Activated T-helper 1 cell treated with anti-CD3 and anti-CD28 coated beads, Interleukin-12 subunit alpha, Interleukin-12 subunit beta, Interleukin-2, Interleukin-4 antibody, amounts not matched to agents 30 ng/mL and 10 ng/mL and 1 ng/mL, durations not matched to agents 14 hours and 24 hours and 36 hours (primary cell): ENCODE measurements around the gene B3GNT3. TPM values are rescaled to one million over a fixed set of nuclear protein-coding genes. Genes with fewer than 3 reads are reported as not detected.

Source experiments
- DNase-seq: peaks from one replicate; pipeline ENCODE4 v3.0.0; 2021; ENCODE audit warnings: low spot score
- H3K27ac Mint-ChIP-seq: one replicate; pipeline ENCODE4 v1.8.0; 2021; ENCODE audit warnings: mild to moderate bottlenecking, mixed read lengths
- H3K27me3 Mint-ChIP-seq: one replicate; pipeline ENCODE4 v1.8.0; 2022; ENCODE audit warnings: mild to moderate bottlenecking, moderate library complexity, mixed read lengths; ENCODE audit not compliant: insufficient read depth
- H3K36me3 Mint-ChIP-seq: one replicate; pipeline ENCODE4 v1.8.0; 2021; ENCODE audit warnings: low read depth, mixed read lengths
- H3K4me1 Mint-ChIP-seq: one replicate; pipeline ENCODE4 v1.8.0; 2021; ENCODE audit warnings: low read depth, mixed read lengths
- H3K4me3 Mint-ChIP-seq: one replicate; pipeline ENCODE4 v1.8.0; 2021; ENCODE audit warnings: mild to moderate bottlenecking, moderate library complexity, mixed read lengths
- H3K9me3 Mint-ChIP-seq: one replicate; pipeline ENCODE4 v1.8.0; 2021; ENCODE audit warnings: mixed read lengths
- intact Hi-C: fragments of 100-400 bp; cut with micrococcal nuclease; formaldehyde crosslinking; loops from one replicate; pipeline ENCODE4 v1.15.1; 2024
- total RNA-seq: library from RNA; stranded (reverse); gene quantifications from 2 replicates; pipeline ENCODE4 v1.2.3, GENCODE V29; 2022

B3GNT3 gene
- total RNA-seq, 1 donor from 2014 or later = not detected

- intact Hi-C loops = no loop called here
- peaks cover 17% of the 10 kb centered on the region for H3K36me3 Mint-ChIP-seq
- no peaks in the 10 kb centered on the region for H3K27me3 Mint-ChIP-seq
- no peaks in the 10 kb centered on the region for H3K9me3 Mint-ChIP-seq
- H3K4me3 Mint-ChIP-seq = peak overlapping the region; percentile 93
- peak overlapping the region; percentile 99 for H3K27ac Mint-ChIP-seq
- peaks cover 63% of the 10 kb centered on the region for H3K4me1 Mint-ChIP-seq
- no peak for DNase-seq
These were observed 53.8 kb downstream of the B3GNT3 start for GRCh38 chr19:17848595-17849292.

GRCh38 chr19:17854061-17854460, 59.1 kb downstream of the B3GNT3 start:
- no peak for DNase-seq
- Mint-ChIP-seq H3K36me3 (peaks cover 6% of the 10 kb centered on the region), H3K27me3 (peaks cover 1% of the 10 kb centered on the region), H3K27ac (no peak overlapping the region), H3K4me1 (peaks cover 33% of the 10 kb centered on the region), H3K9me3 (no peaks in the 10 kb centered on the region), H3K4me3 (no peak overlapping the region)
- intact Hi-C loops = loop anchor here (2.0 to 10.0 kb wide), 3 partner anchors 23 to 449 kb away; partner anchors contain the start of gene BST2

- peaks cover 24% of the 10 kb centered on the region for H3K4me1 Mint-ChIP-seq
- H3K9me3 Mint-ChIP-seq = no peaks in the 10 kb centered on the region
- peaks cover 15% of the 10 kb centered on the region for H3K36me3 Mint-ChIP-seq
- no peak overlapping the region for H3K27ac Mint-ChIP-seq
- H3K4me3 Mint-ChIP-seq = no peak overlapping the region
- DNase-seq = peak; percentile 83
- H3K27me3 Mint-ChIP-seq = peaks cover 1% of the 10 kb centered on the region
- intact Hi-C loops = loop anchor here (1.0 to 10.0 kb wide), 9 partner anchors 8 to 451 kb away; partner anchors contain the start of genes B3GNT3, BST2, JAK3 and PGLS
These were observed 60.6 kb downstream of the B3GNT3 start for GRCh38 chr19:17855280-17856152.

- intact Hi-C loops = loop anchor here (1.0 to 10.0 kb wide), 9 partner anchors 12 to 455 kb away; partner anchors contain the start of genes B3GNT3, BST2, JAK3 and MAP1S
- Mint-ChIP-seq H3K9me3 (no peaks in the 10 kb centered on the region), H3K27me3 (peaks cover 1% of the 10 kb centered on the region), H3K4me1 (peaks cover 31% of the 10 kb centered on the region), H3K27ac (peak within 1 kb of the TSS; percentile 100), H3K4me3 (peak within 1 kb of the TSS; percentile 99), H3K36me3 (peaks cover 41% of the 10 kb centered on the region)
- DNase-seq = peak; percentile 99
These were observed 64.8 kb downstream of the B3GNT3 start, which contains the start of gene RPL18A for GRCh38 chr19:17859533-17860330. RPL18A (plus strand) TSS chr19:17859910; CDS start chr19:17859957, 47 bp downstream.

- intact Hi-C loops = no loop called here
- Mint-ChIP-seq H3K9me3 (no peaks in the 10 kb centered on the region), H3K27me3 (peaks cover 1% of the 10 kb centered on the region), H3K4me3 (peak overlapping the region; percentile 99), H3K36me3 (peaks cover 48% of the 10 kb centered on the region), H3K27ac (peak overlapping the region; percentile 100), H3K4me1 (peaks cover 27% of the 10 kb centered on the region)
- no peak for DNase-seq
These were observed 65.5 kb downstream of the B3GNT3 start for GRCh38 chr19:17860331-17860992.

GRCh38 chr19:17860993-17861360, 66.0 kb downstream of the B3GNT3 start:
- intact Hi-C loops = no loop called here

GRCh38 chr19:17861542-17862402, 66.8 kb downstream of the B3GNT3 start:
- peak overlapping the region; percentile 99 for H3K4me3 Mint-ChIP-seq
- no peaks in the 10 kb centered on the region for H3K27me3 Mint-ChIP-seq
- H3K4me1 Mint-ChIP-seq = peaks cover 22% of the 10 kb centered on the region
- no peaks in the 10 kb centered on the region for H3K9me3 Mint-ChIP-seq
- H3K36me3 Mint-ChIP-seq = peaks cover 53% of the 10 kb centered on the region
- peak overlapping the region; percentile 100 for H3K27ac Mint-ChIP-seq
- DNase-seq = no peak
- intact Hi-C loops = no loop called here

More at GRCh38 chr19:17860993-17861360, 66.0 kb downstream of the B3GNT3 start:
- Mint-ChIP-seq H3K27ac (peak overlapping the region; percentile 100), H3K27me3 (peaks cover 1% of the 10 kb centered on the region), H3K36me3 (peaks cover 53% of the 10 kb centered on the region), H3K4me3 (peak overlapping the region; percentile 99), H3K4me1 (peaks cover 22% of the 10 kb centered on the region), H3K9me3 (no peaks in the 10 kb centered on the region)
- DNase-seq = no peak

GRCh38 chr19:17862711-17863519, 68.0 kb downstream of the B3GNT3 start:
- peaks cover 22% of the 10 kb centered on the region for H3K4me1 Mint-ChIP-seq
- peaks cover 53% of the 10 kb centered on the region for H3K36me3 Mint-ChIP-seq
- H3K4me3 Mint-ChIP-seq = peak overlapping the region; percentile 99
- no peaks in the 10 kb centered on the region for H3K9me3 Mint-ChIP-seq
- H3K27me3 Mint-ChIP-seq = peaks cover 4% of the 10 kb centered on the region
- intact Hi-C loops = no loop called here
- DNase-seq = no peak
- peak overlapping the region; percentile 48 for H3K27ac Mint-ChIP-seq
